ENCODE measurements around the gene WSCD1.

Gene WSCD1

DNA sequence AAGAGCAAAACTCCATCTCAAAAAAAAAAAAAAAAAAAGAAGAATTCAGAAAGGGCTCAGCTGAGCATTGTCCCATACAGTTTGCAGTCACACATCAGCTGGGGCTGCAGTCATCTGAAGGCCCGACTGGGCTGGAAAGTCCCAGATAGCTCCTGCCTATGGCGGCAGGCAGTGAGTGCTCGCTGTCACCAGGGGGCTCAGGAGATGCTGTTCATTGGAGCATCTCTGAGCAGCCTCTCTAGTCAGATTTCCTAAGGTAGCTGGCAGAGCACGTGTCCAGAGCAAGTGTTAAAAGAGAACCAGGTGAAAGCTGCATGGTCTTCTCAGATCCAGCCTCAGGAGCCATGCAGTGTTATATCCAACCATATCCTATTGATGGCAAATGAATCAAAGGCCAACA lies 75.8 kb downstream of the WSCD1 start:
- TF ChIP-seq, protein P1, sequence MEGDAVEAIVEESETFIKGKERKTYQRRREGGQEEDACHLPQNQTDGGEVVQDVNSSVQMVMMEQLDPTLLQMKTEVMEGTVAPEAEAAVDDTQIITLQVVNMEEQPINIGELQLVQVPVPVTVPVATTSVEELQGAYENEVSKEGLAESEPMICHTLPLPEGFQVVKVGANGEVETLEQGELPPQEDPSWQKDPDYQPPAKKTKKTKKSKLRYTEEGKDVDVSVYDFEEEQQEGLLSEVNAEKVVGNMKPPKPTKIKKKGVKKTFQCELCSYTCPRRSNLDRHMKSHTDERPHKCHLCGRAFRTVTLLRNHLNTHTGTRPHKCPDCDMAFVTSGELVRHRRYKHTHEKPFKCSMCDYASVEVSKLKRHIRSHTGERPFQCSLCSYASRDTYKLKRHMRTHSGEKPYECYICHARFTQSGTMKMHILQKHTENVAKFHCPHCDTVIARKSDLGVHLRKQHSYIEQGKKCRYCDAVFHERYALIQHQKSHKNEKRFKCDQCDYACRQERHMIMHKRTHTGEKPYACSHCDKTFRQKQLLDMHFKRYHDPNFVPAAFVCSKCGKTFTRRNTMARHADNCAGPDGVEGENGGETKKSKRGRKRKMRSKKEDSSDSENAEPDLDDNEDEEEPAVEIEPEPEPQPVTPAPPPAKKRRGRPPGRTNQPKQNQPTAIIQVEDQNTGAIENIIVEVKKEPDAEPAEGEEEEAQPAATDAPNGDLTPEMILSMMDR (conservative IDR thresholded peaks at IDR 0.05; ENCODE audit: control insufficient read depth, insufficient read depth, low read depth, low read length): no peak
- H3K4me3 ChIP-seq (ENCODE audit: control insufficient read depth, low read depth, low read length): no peak overlapping the region
- no peak for DNase-seq (ENCODE audit: low read depth)

DNA sequence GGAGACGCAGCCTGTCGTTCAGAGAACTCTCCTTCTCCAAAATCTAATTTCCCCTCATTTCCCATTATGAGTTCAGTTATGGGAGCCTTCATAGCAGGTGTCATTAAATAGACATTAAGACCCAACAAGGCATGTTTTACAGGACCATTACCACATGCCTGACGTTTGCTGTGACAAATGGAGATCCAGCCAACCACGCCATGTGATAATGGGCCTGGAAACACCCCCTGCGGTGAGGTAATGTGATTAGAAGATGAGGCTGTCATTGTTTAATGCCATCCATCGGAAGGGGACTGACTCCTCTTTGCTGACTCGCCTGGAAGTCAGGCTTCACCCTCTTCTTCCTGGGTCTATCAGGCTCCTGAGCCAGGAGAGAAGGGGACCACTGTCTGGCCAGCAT lies 76.9 kb downstream of the WSCD1 start:
- TF ChIP-seq, protein P1 (conservative IDR thresholded peaks at IDR 0.05; ENCODE audit: control insufficient read depth, insufficient read depth, low read depth, low read length): no peak
- no peak overlapping the region for H3K4me3 ChIP-seq (ENCODE audit: control insufficient read depth, low read depth, low read length)
- no peak for DNase-seq (ENCODE audit: low read depth)

DNA sequence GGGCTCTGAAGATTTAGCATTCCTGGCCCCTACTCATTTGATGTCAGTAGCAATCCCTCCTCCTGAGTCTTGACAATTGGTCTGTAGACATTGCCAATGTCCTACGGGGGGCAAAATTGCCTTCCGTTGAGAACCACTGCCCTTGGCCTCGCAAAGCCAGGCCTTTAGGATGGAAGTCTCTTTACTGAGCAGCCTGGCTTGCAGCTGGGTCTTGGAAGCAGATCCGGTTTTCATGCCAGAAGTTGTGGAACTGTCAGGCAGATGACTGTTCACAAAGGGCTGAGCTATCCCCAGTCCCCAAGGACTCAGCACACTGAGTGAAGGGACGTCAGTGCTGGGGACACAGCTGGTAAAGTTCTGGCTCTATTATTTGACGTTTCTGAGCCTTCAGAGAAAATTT lies 83.2 kb downstream of the WSCD1 start:
- TF ChIP-seq, protein P1 (conservative IDR thresholded peaks at IDR 0.05; ENCODE audit: control insufficient read depth, insufficient read depth, low read depth, low read length): no peak
- no peak for DNase-seq (ENCODE audit: low read depth)

DNA sequence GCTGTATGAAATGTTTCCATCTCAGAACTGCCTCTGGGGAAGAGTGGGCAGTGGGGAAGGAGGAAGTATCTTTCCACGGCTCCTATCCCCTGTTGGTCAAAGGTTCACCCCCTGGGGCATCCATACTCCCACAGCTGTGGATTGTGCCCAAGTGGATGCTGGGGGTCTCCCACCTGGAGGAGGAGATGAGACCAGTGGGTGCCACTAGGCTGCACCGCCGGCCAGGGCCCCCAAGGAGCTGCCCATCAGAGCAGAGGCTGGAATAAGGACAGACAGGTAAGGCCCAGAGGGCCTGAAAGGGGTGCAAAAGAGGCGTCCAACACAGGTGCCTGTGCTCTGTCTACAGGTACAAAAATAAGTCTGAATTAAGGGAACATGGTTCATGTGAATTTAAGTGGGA lies 87.5 kb downstream of the WSCD1 start:
- DNase-seq (ENCODE audit: low read depth): no peak
- no peak overlapping the region for H3K4me3 ChIP-seq (ENCODE audit: control insufficient read depth, low read depth, low read length)
- TF ChIP-seq, protein P1 (conservative IDR thresholded peaks at IDR 0.05; ENCODE audit: control insufficient read depth, insufficient read depth, low read depth, low read length): no peak

More for the DNA sequence above, 83.2 kb downstream of the WSCD1 start:
- H3K4me3 ChIP-seq (ENCODE audit: control insufficient read depth, low read depth, low read length): no peak overlapping the region

DNA sequence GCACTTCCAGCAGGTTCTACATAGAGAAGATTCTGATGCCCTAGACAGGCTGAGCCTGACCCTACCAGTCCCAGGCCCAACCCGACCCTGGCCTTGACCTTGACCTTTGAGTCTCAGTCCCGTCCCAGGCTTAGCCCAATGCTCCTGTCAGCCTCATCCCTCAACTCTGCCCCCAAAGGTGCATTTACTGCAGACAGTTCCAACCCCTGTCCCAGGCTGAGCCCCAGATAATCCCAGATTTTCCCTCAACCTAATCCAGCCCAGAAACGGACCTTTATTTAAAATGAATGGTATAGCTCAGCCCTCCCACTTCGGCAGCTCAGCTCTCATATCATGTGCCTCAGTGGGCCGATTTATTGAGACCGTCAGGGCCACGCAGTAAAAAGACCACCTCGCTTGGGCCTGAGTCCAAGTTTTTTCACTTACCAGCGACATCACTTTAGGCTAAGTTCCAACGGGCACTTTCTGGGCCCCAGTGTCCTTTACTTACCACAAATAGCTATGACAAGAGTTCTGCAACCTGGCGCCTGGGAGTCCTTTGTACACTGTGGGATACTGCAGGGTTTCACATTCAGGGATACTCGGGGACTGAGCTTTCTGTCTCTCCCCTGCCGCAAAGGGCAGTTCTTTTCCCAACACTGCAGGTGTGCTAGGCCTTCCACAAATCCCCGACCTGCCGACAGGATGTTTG lies 89.5 kb downstream of the WSCD1 start:
- TF ChIP-seq, protein P1 (conservative IDR thresholded peaks at IDR 0.05; ENCODE audit: control insufficient read depth, insufficient read depth, low read depth, low read length): no peak
- no peak for DNase-seq (ENCODE audit: low read depth)
- H3K4me3 ChIP-seq (ENCODE audit: control insufficient read depth, low read depth, low read length): no peak overlapping the region

DNA sequence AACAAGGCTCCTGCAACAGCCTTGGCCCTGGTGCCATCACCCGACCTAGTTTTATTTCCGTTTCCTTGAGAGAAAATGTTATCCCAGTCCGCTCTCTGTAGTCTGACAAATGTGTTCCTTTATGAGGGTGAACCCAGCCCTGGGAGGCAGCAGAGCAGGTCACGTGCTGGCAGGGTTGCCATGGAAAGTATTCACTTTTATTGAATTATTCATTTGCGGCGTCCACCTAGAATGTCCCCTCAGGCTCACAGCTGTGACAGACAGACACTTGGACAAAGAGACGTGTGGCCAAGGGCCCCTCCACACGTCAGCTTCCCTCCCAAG lies 90.0 kb downstream of the WSCD1 start:
- TF ChIP-seq, protein P1 (conservative IDR thresholded peaks at IDR 0.05; ENCODE audit: control insufficient read depth, insufficient read depth, low read depth, low read length): no peak
- no peak overlapping the region for H3K4me3 ChIP-seq (ENCODE audit: control insufficient read depth, low read depth, low read length)
- no peak for DNase-seq (ENCODE audit: low read depth)
